Measurements from ENCODE around the gene FITM1.

- TF ChIP-seq EZH2 (IDR thresholded peaks at IDR 0.05; ENCODE audit: borderline replicate concordance, insufficient read depth, low read length, poor library complexity, severe bottlenecking) (no peak), CTCF (IDR thresholded peaks at IDR 0.05; ENCODE audit: poor library complexity, severe bottlenecking) (no peak), TAF1 (IDR thresholded peaks at IDR 0.05; ENCODE audit: low read depth) (no peak), POLR2AphosphoS5 (IDR thresholded peaks at IDR 0.05) (no peak), SMC3 (conservative IDR thresholded peaks at IDR 0.05; ENCODE audit: poor library complexity) (no peak), EP300 (conservative IDR thresholded peaks at IDR 0.05; ENCODE audit: poor library complexity, severe bottlenecking) (no peak)
These were observed 29.4 kb upstream of the FITM1 start for GRCh38 chr14:24100982-24101494.

Measured in neural cell (in vitro differentiated cells).